GM10266 (cell line): ENCODE data around the gene GIGYF2.

Experiments used
- DNase-seq: peaks from one replicate; pipeline ENCODE4 v3.0.0; 2012; ENCODE audit errors: extremely low spot score
- TF ChIP-seq, protein P1 (sequence below): IDR thresholded peaks from 2 replicates; pipeline ENCODE4 v1.5.1; 2012; ENCODE audit warnings: mild to moderate bottlenecking, low read depth; ENCODE audit not compliant: control insufficient read depth, insufficient read depth; ENCODE audit errors: missing control alignments

The GIGYF2 gene

GRCh38 chr2:232860593-232861241 is 163.6 kb downstream of the GIGYF2 start:
- TF ChIP-seq, protein P1, sequence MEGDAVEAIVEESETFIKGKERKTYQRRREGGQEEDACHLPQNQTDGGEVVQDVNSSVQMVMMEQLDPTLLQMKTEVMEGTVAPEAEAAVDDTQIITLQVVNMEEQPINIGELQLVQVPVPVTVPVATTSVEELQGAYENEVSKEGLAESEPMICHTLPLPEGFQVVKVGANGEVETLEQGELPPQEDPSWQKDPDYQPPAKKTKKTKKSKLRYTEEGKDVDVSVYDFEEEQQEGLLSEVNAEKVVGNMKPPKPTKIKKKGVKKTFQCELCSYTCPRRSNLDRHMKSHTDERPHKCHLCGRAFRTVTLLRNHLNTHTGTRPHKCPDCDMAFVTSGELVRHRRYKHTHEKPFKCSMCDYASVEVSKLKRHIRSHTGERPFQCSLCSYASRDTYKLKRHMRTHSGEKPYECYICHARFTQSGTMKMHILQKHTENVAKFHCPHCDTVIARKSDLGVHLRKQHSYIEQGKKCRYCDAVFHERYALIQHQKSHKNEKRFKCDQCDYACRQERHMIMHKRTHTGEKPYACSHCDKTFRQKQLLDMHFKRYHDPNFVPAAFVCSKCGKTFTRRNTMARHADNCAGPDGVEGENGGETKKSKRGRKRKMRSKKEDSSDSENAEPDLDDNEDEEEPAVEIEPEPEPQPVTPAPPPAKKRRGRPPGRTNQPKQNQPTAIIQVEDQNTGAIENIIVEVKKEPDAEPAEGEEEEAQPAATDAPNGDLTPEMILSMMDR = no peak
- no peak for DNase-seq

DNA sequence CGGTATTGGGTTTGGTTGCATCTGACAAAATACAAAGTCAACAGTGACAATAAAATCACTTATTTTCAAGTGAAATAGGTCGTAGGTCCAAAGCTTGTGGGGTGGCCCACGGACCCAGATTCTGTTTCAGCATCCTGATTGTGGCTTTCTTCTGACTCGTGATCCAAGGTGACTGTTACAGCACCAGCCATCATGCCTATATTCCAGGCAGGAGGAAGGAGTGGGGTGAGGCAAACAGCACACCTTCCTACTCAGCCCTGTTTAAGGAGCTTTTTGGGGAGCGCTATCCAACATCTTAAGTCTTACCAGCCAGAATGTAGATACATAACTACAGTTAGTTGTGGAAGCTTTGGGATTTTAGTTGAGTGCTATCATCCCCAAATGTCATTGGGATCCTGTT is 164.2 kb downstream of the GIGYF2 start:
- TF ChIP-seq, protein P1 = no peak
- no peak for DNase-seq

DNA sequence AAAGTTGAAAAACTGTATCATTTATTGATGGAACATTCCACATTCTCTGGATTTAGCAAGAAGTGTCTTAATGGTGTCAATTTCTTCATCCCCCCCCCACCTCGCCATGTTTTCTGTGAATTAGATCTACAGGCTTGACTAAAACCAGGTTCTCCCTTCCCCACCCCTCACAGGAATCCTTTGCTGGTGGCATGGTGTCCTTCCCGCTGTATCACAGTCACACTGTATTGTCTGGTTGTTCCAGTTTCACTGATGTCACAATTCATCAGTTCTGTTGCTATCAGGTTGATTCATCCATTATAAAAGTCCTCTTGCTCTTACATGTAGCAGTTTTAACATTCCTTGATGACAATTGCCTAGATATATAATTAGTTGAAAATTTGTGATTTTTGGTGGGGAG is 166.9 kb downstream of the GIGYF2 start:
- TF ChIP-seq, protein P1 = no peak
- DNase-seq = no peak

GRCh38 chr2:232865165-232865564 is 168.0 kb downstream of the GIGYF2 start:
- no peak for DNase-seq
- TF ChIP-seq, protein P1 = no peak

DNA sequence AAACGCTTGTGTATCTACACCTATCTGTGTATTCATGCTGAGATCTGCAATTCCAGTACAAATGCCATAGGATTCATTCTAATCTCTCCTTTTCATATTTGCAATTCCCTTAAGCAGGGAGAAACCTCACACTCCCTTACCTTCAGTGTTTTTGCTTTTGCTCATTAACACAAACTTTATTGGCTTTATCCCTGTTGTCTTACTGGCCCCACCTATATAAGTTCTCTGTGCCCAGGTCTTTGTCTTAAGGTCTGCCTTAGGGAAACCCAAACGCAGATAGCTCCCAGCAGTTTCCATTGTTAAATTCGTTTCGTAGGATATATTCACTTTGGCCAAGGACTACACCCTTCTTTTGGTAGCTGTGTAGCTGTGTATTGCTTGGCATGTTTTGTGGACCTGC is 169.0 kb downstream of the GIGYF2 start:
- no peak for DNase-seq
- TF ChIP-seq, protein P1 = no peak

DNA sequence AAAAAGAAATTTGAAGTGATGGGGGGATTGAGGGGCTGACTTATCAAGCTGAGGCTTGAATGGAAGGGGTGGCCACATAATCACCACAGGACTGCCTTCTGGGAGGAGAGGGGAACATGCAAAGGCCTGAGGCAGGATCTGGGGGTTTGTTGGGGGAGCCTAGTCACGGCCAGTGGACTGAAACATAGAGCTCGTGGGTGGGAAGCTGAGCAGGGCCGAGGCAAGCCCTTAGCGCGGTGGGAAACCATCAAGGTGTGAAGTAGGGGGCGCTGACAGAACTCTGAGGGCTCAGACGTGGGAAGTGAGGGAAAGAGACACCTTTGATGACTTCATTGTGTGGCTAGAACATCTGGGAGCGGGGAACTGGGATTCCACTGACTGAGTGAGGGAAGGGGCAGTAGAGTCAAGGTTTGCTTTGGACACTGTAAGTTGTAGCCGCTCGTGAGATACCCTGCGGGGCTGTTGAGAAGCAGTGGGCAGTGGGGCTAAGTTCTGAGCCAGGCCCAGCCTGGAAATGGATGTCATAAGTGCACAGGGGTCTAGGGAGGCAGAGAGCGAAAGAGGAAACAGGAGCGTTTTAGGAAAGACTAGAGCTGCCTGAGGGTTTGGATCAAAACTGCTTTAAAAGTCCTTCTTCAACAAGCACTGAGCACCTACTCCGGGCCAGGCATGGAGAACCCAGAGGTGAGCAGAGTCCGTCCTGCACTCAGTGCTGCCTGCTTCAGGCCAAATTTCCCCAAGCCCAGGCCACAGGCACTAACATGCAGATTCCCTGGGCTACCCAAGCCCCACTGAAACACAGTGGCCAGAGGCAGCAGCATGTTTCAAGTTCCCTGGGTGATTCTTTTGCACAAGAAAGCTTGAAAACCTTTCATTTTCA is 172.2 kb downstream of the GIGYF2 start:
- TF ChIP-seq, protein P1 = no peak
- DNase-seq = no peak

- TF ChIP-seq, protein P1 = no peak
- DNase-seq = no peak
Measured at GRCh38 chr2:232870018-232870765, 173.1 kb downstream of the GIGYF2 start, which contains the start of gene SNORC. Gene SNORC, plus strand, starts transcription at chr2:232870264. Its CDS starts 78 bp downstream, at chr2:232870342.
